Smooth muscle cell (in vitro differentiated cells): ENCODE measurements around the gene FJX1. TPM values are rescaled to one million over a fixed set of nuclear protein-coding genes. Genes with fewer than 3 reads are reported as not detected.
A peak's percentile ranks its signal among the peaks of the same experiment; 100 is the strongest.

Experiments
- DNase-seq: peaks from one replicate; lab custom pipeline; 2025; ENCODE audit not compliant: unreplicated experiment; lab: John Stamatoyannopoulos, UW
- H2AFZ ChIP-seq: fragments of 200-600 bp; sonication (generic); 2 replicates; pipeline ENCODE4 v1.6.0; 2016; ENCODE audit warnings: antibody characterized with exemption, low read depth, mild to moderate bottlenecking
- H3F3A ChIP-seq: fragments of 200-600 bp; sonication (generic); 2 replicates; pipeline ENCODE4 v1.6.0; 2017; ENCODE audit warnings: antibody characterized with exemption, low read depth
- H3K27ac ChIP-seq: fragments of 200-600 bp; sonication (generic); 2 replicates; pipeline ENCODE4 v1.5.1; 2016; ENCODE audit warnings: low read depth, mild to moderate bottlenecking
- H3K27me3 ChIP-seq: fragments of 200-600 bp; sonication (generic); 2 replicates; pipeline ENCODE4 v1.6.1; 2016; ENCODE audit warnings: low read depth, mild to moderate bottlenecking
- H3K36me3 ChIP-seq: fragments of 200-600 bp; sonication (generic); 2 replicates; pipeline ENCODE4 v1.5.1; 2016; ENCODE audit warnings: low read depth
- H3K4me1 ChIP-seq: fragments of 200-600 bp; sonication (generic); 2 replicates; pipeline ENCODE4 v1.5.1; 2016; ENCODE audit warnings: low read depth
- H3K4me2 ChIP-seq: fragments of 200-600 bp; sonication (generic); 2 replicates; pipeline ENCODE4 v1.6.0; 2016; ENCODE audit warnings: mild to moderate bottlenecking
- H3K4me3 ChIP-seq: fragments of 200-600 bp; sonication (generic); 2 replicates; pipeline ENCODE4 v1.5.1; 2016; ENCODE audit warnings: mild to moderate bottlenecking
- H3K79me2 ChIP-seq: fragments of 200-600 bp; sonication (generic); 2 replicates; pipeline ENCODE4 v1.6.0; 2016; ENCODE audit warnings: low read depth, mild to moderate bottlenecking
- H3K9ac ChIP-seq: fragments of 200-600 bp; sonication (generic); 2 replicates; pipeline ENCODE4 v1.6.0; 2016; ENCODE audit warnings: low read depth
- H3K9me3 ChIP-seq: fragments of 200-600 bp; sonication (generic); replicated peaks from 2 replicates; pipeline ENCODE4 v1.5.1; 2016; ENCODE audit warnings: low read depth
- H4K20me1 ChIP-seq: fragments of 200-600 bp; sonication (generic); 2 replicates; pipeline ENCODE4 v1.6.0; 2016; ENCODE audit warnings: low read depth
- WGBS: methylation state at CpG from one replicate; pipeline ENCODE4 v1.1.7; 2016; ENCODE audit warnings: low lambda C conversion rate; 5-methylcytosine and 5-hydroxymethylcytosine counted together
- polyA plus RNA-seq: library from polyadenylated mRNA; unstranded; fragments of >200 nt; fragmentation: Nextera tagmentation; extraction: Ambion mirVana; gene quantifications from 2 replicates; pipeline ENCODE4 v1.2.1, GENCODE V29; 2016
- total RNA-seq: library from RNA; depleted of rRNA; stranded (reverse); fragments of >200 nt; gene quantifications from 2 replicates; pipeline ENCODE4 v1.2.3, GENCODE V29; 2014
- TF ChIP-seq, protein P1 (sequence below): fragments of 200-600 bp; sonication (generic); IDR thresholded peaks from 2 replicates; pipeline ENCODE4 v1.5.1; 2017; ENCODE audit warnings: borderline replicate concordance, mild to moderate bottlenecking, antibody characterized with exemption; ENCODE audit not compliant: insufficient read depth, poor library complexity, severe bottlenecking

Gene FJX1
- total and polyA plus RNA-seq, 2 experiments from 2014 or later: 28.3 to 44.5 TPM

DNA sequence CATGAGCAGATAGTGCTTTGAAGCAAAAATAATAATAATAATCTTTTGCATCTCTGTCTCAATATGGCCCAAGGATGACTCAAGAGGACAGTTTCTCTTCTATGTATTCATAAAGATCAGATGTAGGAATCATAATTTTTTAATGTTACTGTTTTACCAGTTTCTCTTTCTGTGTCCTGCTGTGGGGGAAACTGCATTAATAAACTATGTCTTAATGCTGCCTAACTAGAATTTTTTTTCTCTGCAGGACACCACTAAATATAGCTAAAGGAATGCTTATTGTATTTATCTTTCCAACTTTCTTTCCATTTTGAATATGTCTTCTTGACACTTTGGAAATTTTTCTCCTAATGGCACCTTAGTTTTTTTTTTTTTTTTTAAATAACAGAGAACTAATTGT, 6.5 kb downstream of the FJX1 start:
- Histone ChIP-seq H3K4me2 (peak overlapping the region; percentile 49), H2AFZ (no peak overlapping the region), H3K9ac (no peak overlapping the region), H3K27me3 (no peaks in the 10 kb centered on the region), H3K4me3 (no peak overlapping the region), H3F3A (peaks cover 26% of the 10 kb centered on the region), H3K4me1 (peaks cover 45% of the 10 kb centered on the region), H3K9me3 (no peaks in the 10 kb centered on the region), H4K20me1 (peaks cover 3% of the 10 kb centered on the region), H3K27ac (peak overlapping the region; percentile 93), H3K36me3 (no peaks in the 10 kb centered on the region), H3K79me2 (peaks cover 17% of the 10 kb centered on the region)
- DNase-seq: no peak
- TF ChIP-seq, protein P1, sequence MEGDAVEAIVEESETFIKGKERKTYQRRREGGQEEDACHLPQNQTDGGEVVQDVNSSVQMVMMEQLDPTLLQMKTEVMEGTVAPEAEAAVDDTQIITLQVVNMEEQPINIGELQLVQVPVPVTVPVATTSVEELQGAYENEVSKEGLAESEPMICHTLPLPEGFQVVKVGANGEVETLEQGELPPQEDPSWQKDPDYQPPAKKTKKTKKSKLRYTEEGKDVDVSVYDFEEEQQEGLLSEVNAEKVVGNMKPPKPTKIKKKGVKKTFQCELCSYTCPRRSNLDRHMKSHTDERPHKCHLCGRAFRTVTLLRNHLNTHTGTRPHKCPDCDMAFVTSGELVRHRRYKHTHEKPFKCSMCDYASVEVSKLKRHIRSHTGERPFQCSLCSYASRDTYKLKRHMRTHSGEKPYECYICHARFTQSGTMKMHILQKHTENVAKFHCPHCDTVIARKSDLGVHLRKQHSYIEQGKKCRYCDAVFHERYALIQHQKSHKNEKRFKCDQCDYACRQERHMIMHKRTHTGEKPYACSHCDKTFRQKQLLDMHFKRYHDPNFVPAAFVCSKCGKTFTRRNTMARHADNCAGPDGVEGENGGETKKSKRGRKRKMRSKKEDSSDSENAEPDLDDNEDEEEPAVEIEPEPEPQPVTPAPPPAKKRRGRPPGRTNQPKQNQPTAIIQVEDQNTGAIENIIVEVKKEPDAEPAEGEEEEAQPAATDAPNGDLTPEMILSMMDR: no peak

DNA sequence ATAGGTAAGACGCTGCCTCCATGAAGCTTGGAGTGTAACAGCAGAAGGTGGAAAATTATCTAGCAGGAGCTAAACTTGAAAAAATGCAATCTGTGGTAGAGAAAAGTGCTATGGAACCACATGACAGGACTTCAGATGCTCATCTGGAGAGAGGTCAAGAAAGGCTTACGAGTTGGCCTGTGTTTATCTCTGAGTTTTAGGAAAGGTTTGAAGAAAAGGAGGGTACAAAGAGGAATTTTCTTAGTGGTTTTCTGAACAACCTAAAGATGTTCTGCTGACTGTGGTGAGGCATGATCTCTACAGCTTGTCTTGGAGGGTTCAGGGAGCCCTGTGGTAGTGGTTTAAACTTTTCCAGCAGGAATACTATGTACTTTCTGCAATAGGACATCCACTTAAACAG, 8.2 kb downstream of the FJX1 start:
- H3K36me3 ChIP-seq: no peaks in the 10 kb centered on the region
- 22% methylated on average over 2 of the region's 2 CpGs for WGBS
- peak overlapping the region; percentile 45 for H3K4me2 ChIP-seq
- peaks cover 26% of the 10 kb centered on the region for H3F3A ChIP-seq
- peaks cover 33% of the 10 kb centered on the region for H3K4me1 ChIP-seq
- TF ChIP-seq, protein P1: no peak
- H3K79me2 ChIP-seq: peaks cover under 1% of the 10 kb centered on the region
- H3K27me3 ChIP-seq: no peaks in the 10 kb centered on the region
- no peak overlapping the region for H2AFZ ChIP-seq
- no peaks in the 10 kb centered on the region for H3K9me3 ChIP-seq
- DNase-seq: no peak
- H3K27ac ChIP-seq: peak overlapping the region; percentile 89
- peaks cover 3% of the 10 kb centered on the region for H4K20me1 ChIP-seq
- H3K9ac ChIP-seq: no peak overlapping the region
- no peak overlapping the region for H3K4me3 ChIP-seq

DNA sequence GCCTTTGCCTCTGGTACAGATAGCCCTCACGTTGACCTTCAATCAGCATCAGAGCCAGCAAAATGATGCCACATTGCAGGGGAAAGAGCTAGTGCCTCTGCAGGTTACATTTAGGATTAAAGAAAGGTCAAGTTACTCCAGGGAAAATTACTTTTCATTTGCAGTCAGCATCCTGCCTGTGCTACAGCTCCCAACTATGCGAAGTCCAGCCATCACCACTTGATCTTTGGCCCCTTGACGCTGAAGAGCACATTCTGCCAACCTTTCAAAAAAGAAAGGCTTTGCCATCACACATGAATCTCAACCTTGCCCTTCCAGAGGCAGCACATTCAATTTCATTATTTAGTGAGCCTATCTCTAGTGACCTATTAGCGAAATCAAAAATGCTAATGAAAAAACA, 11.3 kb downstream of the FJX1 start:
- Histone ChIP-seq H3K27me3 (no peaks in the 10 kb centered on the region), H4K20me1 (peaks cover 3% of the 10 kb centered on the region), H3K9ac (no peak overlapping the region), H3K36me3 (no peaks in the 10 kb centered on the region), H3K4me3 (no peak overlapping the region), H3K79me2 (no peaks in the 10 kb centered on the region), H2AFZ (no peak overlapping the region), H3K9me3 (no peaks in the 10 kb centered on the region), H3K27ac (peak overlapping the region; percentile 89), H3K4me2 (peak overlapping the region; percentile 44), H3F3A (peaks cover 10% of the 10 kb centered on the region), H3K4me1 (peaks cover 6% of the 10 kb centered on the region)
- TF ChIP-seq, protein P1: no peak
- 89% methylated on average over 4 of the region's 4 CpGs for WGBS
- no peak for DNase-seq

DNA sequence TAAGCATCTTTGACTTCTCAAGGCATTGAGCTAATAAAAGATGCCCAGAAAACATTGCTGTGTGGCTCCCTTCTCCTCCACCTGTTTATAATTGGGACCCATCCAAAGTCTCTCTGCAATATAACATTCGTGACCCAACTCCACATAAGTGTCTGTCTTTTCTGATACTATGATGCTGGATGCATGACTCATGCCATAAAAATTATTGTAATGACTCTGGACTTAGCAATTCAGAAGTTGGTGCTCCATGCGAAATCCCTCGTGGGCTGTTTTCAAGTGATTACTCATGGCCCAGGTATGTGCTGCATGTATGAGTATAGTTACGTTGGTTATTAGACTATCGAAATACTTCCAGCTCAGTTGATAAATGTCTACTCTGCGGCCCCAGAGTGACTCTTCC, 11.7 kb downstream of the FJX1 start:
- H2AFZ ChIP-seq: no peak overlapping the region
- peaks cover 3% of the 10 kb centered on the region for H3K4me1 ChIP-seq
- peaks cover 3% of the 10 kb centered on the region for H4K20me1 ChIP-seq
- H3K27ac ChIP-seq: peak overlapping the region; percentile 89
- H3K79me2 ChIP-seq: no peaks in the 10 kb centered on the region
- H3K9me3 ChIP-seq: no peaks in the 10 kb centered on the region
- peak overlapping the region; percentile 44 for H3K4me2 ChIP-seq
- H3K27me3 ChIP-seq: no peaks in the 10 kb centered on the region
- H3F3A ChIP-seq: peaks cover 10% of the 10 kb centered on the region
- DNase-seq: no peak
- no peaks in the 10 kb centered on the region for H3K36me3 ChIP-seq
- TF ChIP-seq, protein P1: no peak
- 3% methylated on average over 6 of the region's 6 CpGs for WGBS
- no peak overlapping the region for H3K9ac ChIP-seq
- no peak overlapping the region for H3K4me3 ChIP-seq
